ENCODE data around the gene AJAP1. TPM values are rescaled to one million over a fixed set of nuclear protein-coding genes. Genes with fewer than 3 reads are reported as not detected.

Gene AJAP1
- total and polyA plus RNA-seq, 2 of the 8 experiments (the other 6 are each of a cell fraction or from before 2014, with no cell fraction given) = 1.9 to 6.2 TPM

DNA sequence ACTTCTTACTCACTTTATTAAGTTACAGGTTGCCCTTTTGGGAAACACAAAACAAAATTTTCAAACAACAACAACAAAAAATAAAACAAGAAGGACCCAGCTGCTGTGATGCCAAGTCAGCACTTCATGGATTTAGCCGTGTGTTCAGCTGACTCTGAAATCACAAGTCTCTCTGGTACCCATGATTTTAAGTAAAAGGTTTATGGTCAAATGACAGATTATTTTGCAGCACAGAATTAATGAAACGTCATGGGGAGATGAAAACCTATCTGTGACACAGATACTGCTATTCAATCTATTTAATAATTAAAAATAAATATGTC, 7.1 kb downstream of the AJAP1 start (continued):
- no peak for TF ChIP-seq CBX8 (IDR thresholded peaks at IDR 0.05; ENCODE audit: borderline replicate concordance, low read depth, low read length)
- no peak for TF ChIP-seq SIN3A (conservative IDR thresholded peaks at IDR 0.05 in 1 of 2, IDR thresholded peaks at IDR 0.05 in 1 of 2; ENCODE audit: low read depth in 1 of 2, low read length in 2 of 2)
- no peak for TF ChIP-seq HDAC2 (IDR thresholded peaks at IDR 0.05; ENCODE audit: borderline replicate concordance in 1 of 2, low read depth in 2 of 2, low read length in 2 of 2)
- no peak for TF ChIP-seq POLR2AphosphoS5 (IDR thresholded peaks at IDR 0.05; ENCODE audit: low read depth, low read length)
- TF ChIP-seq, protein P1, sequence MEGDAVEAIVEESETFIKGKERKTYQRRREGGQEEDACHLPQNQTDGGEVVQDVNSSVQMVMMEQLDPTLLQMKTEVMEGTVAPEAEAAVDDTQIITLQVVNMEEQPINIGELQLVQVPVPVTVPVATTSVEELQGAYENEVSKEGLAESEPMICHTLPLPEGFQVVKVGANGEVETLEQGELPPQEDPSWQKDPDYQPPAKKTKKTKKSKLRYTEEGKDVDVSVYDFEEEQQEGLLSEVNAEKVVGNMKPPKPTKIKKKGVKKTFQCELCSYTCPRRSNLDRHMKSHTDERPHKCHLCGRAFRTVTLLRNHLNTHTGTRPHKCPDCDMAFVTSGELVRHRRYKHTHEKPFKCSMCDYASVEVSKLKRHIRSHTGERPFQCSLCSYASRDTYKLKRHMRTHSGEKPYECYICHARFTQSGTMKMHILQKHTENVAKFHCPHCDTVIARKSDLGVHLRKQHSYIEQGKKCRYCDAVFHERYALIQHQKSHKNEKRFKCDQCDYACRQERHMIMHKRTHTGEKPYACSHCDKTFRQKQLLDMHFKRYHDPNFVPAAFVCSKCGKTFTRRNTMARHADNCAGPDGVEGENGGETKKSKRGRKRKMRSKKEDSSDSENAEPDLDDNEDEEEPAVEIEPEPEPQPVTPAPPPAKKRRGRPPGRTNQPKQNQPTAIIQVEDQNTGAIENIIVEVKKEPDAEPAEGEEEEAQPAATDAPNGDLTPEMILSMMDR (IDR thresholded peaks at IDR 0.05; ENCODE audit: control extremely low read depth in 1 of 3, insufficient read depth in 1 of 3, low read depth in 1 of 3, low read length in 3 of 3) = no peak
- TF ChIP-seq SP2 (IDR thresholded peaks at IDR 0.05; ENCODE audit: low read length) = no peak

All from H1 (cell line).